ENCODE measurements around the gene AK5.

DNA sequence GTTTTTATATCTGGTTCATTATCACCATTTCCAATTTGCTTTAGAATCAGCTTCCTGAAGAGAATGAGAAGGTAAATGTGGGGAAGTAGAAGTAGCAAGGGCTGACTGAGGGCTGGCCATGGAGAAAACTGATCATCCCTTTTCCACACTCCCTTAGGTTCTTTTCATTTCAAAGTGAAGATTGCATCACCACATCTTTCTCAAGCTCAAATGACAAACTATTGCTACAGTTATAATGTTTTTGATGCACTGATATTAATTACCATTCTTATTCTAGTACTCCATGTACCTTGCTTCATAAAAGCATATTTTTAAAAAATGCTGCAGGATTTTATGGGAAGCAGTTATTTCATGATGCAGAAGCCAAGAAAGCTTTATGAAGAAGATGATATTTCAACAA, 7.9 kb upstream of the AK5 start:
- TF ChIP-seq, protein P1, sequence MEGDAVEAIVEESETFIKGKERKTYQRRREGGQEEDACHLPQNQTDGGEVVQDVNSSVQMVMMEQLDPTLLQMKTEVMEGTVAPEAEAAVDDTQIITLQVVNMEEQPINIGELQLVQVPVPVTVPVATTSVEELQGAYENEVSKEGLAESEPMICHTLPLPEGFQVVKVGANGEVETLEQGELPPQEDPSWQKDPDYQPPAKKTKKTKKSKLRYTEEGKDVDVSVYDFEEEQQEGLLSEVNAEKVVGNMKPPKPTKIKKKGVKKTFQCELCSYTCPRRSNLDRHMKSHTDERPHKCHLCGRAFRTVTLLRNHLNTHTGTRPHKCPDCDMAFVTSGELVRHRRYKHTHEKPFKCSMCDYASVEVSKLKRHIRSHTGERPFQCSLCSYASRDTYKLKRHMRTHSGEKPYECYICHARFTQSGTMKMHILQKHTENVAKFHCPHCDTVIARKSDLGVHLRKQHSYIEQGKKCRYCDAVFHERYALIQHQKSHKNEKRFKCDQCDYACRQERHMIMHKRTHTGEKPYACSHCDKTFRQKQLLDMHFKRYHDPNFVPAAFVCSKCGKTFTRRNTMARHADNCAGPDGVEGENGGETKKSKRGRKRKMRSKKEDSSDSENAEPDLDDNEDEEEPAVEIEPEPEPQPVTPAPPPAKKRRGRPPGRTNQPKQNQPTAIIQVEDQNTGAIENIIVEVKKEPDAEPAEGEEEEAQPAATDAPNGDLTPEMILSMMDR (IDR thresholded peaks at IDR 0.05): no peak
- no peak for TF ChIP-seq POLR2A (IDR thresholded peaks at IDR 0.05)

Measured in vagina (tissue), 2 donors.